Right lung (tissue), 5 donors: Measurements from ENCODE around the gene MZB1. TPM values are rescaled to one million over a fixed set of nuclear protein-coding genes. Genes with fewer than 3 reads are reported as not detected.
"Not testable (repeated sequence)": the region's sequence is repeated elsewhere in the genome, so short reads cannot be mapped to it uniquely, and the experiment has no call there.

Experiments used
- DNase-seq, 2 donors: peaks; one replicate each; pipeline ENCODE4 v3.0.0-alpha.2; 2013
- polyA plus RNA-seq, 5 donors: library from polyadenylated mRNA; unstranded; fragments of 120-200 nt; gene quantifications; one replicate each; pipeline versions ENCODE4 v1.2.1 to v1.2.3, GENCODE V29; 2013; ENCODE audit warnings: inconsistent platforms in 1 of 5, low replicate concordance in 1 of 5; ENCODE audit not compliant: insufficient read length in 5 of 5, insufficient read depth in 1 of 5

MZB1 gene
- polyA plus RNA-seq, 5 donors: 0.37 to 1.0 (median 0.81) TPM

DNA sequence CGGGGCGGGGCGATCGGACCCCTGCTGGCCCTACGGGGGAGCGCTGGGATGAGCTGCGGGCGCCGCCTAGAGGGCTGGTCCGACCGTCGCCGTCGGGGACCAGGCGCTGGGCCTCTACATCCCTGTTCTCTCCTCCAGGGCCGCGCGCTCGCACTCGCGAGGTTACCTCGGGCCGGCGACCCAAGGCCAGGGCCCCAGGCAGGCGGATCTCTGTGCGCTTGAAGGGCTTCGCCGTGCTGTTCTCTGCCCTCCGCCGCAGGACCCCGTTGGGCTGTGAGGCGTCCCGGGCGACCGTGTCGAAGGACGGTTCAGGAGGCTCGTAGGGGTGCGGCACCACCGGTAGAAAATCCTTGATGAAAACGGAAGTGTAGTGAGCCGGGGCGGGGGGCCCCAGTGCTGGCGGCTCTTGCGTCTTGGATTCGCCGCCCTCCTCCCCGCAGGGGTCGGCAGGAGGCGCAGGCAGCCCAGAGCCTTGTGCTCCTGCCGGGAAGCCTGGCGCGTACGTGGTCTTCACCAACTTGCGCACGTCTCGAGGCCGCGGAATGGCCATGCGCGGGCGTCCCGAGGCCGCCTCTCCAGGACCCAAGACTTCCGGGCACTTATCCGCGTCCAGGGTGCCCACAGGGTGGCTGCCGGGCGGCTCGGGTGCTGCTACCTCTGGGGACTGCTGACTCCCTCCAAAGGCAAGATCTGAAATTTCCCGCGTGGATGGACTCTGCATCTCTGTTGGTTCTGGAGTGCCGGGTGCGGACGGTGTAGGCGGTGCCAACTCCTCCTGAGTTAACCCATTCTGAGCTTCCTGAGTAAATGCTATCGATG, 3.2 kb upstream of the MZB1 start:
- DNase-seq: no peak

DNA sequence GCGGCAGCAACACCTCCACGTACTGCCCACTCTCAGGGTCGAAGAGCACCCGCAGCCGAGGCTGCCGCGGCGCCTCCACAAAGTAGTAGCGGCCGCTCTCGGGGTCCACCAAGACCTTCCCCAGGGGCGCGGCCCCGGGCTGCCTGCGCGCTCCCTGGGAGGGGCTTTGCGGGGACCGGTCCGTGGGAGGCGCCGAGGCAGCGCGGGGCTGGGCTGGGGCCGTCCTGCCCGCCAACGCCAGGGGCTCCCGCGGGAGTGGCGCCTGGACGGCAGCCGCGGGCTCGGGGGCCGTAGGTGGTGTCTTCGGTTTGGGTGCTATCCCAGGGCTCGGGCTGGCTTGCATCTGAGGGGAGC, 2.6 kb upstream of the MZB1 start:
- no peak for DNase-seq

DNA sequence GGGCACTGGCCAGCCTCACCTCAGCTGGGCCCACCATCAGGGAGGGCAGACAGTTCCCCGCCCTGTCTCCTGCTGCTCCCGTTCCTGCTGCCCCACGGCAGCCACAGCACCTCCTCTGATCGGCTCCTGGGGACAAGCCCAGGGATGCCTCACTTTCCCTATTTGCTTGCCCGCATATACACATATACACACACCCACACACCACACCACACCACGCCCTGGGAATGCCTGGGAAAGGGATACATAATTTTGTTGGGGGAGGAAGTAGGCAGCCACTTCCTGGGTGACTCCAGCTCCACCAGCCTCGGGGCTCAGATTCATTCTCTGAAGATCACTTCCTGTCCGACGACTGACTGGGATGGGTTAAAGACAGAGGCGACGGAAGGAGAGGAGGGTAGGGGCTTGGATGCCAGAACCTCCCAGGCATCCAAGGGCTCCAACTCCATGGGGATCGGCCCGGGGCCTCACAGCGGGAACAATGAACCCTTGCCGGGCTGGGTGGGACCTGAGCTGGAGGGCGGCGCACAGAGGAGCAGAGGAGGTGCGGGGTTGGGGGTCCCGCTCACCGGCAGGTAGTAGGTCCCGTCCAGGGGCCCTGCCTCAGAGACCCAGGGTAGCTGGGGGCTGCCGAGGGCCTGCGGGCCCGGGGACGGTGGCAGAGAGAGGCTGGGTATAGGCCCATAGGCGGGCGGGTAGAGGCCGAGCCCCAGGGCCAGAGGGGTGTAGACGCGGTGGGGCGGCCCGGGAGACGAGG, 2.0 kb upstream of the MZB1 start:
- no peak for DNase-seq

DNA sequence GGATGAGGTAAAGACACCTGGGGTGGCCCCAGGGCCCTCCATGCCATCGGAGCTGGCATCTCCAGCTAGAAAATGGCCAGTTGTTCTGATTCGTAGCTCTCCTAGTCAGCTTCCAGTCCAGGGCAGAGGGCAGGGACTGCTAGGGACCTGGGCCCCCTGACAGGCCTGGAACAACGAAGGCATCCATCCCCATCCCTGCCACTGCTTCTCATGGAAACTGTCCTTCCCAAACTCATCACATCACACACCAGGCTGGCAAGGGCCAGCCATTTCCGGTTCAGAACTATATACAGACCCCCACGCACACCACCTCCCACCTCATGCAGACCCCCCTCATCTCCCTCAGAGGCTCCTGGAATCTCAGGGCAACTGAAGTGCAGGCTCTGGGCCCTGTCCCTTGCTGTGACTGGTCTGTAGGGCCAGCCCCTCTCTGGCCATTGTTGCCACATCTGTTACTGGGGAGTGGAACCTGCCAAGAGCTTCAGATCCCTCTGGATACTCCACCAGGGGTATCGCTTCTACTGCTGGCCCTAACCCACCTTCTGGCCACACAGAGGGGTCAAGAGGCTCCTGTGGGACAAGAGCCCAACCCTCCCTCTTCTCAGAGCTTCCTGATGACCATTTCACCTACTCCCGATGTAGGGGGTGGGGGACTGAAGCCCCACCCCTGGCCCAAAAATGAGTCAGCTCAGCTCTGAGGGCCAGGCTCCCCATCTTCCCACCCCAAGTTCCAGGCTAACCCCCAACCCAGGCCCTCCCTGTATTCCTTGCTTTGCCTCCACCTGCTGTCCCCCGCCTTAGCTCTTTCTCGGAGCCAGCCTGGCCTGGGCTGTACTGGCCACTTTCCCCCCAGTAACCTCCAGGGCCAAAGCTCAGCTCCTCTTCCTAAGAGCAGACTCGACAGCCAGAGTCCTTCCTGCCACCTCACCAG, 1.2 kb upstream of the MZB1 start:
- DNase-seq: no peak

DNA sequence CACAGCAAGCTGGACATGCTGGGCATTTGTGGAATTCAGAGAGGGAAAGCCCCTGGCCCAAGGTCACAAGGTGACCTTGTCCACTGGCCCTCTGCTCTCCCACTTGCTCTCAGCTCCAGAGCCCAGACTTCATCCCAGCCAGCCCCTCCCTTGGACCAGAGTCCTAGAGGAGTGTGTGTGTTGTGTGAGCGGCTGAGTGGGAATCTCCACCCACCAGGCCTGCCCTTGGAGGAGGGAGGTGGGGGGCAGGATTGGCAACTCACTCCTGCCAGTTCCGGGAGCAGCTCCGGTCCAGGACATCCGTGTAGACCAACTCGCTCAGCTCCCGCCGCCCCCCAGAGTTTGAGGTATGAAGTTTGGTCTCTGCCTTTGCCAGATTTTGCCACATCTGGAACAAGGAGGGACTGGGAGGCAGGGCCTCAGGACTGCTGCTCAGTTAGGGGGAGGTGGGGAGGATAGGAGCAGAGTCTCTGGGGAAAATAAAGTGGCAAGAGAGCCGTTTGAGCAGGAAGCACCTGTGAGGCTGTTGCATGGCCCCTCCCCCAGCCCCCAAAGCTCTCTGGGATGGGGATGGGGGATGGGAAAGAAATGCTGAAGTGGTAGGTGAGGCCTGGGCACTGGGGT, 1.4 kb downstream of the MZB1 start:
- no peak for DNase-seq

DNA sequence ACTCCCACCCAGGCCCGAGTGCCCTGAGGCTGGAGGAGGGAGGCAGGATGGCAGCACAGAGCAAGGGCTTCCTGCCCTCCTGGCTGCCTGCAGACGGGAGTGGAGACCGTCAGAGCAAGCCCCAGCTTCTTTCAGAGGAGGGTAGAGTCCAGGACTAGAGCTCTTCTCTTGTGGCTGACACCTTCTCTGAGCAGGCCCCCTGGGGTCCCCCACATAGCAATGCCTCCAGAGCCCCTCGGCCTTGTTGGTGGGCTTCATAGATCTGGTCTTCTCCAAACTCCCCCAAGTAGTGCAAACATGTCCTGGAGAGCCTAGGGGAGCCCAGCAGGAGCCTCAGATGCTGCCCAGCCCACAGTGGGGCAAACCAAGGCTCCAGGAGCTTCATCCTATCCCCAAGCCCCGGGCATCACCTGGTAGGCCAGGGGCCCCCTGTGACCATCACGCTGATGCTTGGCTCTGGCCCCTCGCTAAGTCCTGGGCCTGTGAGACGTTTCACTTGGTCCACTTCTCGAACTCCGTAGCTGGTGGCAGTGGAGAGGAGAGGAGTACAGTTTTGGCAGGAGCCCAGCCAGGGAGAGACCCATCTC, 2.0 kb downstream of the MZB1 start:
- no peak for DNase-seq

DNA sequence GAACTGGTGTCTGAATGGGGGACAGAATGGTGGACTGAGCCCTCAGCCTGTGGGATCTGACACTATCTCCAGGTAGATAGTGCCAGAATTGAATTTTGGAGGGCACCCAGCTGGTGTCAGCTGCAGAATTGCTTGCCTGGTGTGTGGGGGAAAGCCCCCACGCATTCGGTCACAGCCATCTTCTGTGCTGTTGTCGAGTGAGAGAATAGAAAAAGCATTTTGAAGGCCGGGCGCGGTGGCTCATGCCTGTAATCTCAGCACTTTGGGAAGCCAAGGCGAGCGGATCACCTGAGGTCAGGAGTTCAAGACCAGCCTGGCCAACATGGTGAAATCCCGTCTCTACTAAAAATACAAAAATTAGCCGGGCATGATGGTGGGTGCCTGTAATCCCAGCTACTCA, 2.8 kb downstream of the MZB1 start:
- not testable (repeated sequence) for DNase-seq

DNA sequence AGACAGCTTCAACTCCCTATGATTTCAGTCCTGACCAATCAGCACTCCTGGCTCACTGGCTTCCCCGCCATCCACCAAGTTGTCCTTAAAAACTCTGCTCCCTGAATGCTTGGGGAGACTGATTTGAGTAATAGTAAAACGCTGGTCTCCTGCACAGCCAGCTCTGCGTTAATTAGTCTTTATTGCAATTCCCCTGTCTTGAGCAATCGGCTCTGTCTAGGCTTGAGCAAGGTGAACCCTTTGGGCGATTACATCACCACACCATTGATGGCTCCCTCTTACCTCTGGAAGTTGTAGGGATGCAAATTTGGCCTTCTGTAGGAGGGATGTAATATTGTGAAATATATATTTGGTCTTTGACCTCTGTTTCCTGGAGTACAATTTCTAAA, 3.7 kb downstream of the MZB1 start:
- no peak for DNase-seq

DNA sequence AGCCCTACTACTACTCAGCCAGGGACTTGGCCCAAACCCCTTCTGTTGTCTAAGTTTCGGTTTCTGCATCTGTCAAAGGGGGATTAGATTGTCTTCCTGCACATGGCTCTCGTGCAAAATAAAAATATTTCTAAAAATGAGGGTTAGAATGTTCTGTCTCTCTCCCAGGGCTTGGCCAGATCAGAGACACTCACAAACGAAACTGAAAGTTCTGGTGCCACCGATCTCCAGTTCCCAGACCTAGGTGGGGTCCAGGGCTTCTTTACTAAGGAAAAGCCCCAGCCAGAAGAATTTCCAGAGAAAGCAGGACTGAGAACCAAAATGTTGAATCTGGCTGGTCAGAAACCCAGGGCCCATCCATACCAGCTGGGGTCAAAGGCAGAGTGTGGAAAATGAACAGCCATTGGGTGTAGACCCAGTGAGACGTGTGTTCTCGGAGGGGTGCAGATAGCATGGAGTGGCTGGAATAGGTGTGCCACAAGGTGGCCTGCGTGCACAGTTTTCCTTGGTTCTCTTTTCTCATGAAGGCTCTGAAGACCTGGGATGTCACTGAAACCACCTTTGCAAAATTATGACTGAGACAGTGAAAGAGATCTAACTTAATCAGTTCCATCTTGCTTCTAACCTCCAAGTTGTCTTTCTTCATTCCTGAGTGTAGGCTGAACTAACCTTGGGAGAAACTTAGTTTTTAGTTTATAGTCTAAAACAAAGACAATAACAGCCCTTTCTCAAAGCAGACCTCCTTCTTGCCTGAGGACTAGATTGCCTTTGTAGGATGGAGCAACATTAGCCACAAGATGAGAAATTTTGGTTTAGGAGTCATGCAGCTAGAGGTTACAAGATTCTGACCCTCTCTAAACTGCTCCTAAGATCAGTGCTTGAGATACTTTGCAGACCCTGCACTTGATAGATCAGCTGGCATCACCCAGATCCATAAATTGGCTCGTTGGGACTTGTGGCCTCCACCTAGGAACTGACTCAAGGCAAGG, 4.4 kb downstream of the MZB1 start:
- no peak for DNase-seq

DNA sequence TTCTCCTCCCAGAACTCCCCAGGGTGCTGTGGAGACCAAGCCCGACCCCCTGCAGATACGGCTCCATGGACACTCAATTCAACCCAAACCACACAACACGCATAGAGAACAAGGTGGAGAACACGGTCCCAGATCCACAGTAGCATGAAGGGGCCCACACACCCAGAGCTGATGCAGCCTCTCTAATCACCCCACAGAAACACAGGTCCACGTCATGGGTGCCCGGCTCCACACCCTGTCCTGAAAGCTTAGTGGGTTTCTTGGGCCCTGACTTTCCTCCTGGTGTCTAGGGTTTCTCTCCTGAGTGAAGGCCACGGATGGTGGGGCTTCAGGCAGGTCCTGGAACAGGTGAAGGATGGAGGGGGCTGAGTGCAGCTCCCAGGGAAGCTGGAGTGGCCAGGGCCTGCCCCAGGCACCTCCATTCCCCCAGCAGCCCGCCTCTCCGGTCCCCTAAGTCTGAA, 5.1 kb downstream of the MZB1 start:
- no peak for DNase-seq

DNA sequence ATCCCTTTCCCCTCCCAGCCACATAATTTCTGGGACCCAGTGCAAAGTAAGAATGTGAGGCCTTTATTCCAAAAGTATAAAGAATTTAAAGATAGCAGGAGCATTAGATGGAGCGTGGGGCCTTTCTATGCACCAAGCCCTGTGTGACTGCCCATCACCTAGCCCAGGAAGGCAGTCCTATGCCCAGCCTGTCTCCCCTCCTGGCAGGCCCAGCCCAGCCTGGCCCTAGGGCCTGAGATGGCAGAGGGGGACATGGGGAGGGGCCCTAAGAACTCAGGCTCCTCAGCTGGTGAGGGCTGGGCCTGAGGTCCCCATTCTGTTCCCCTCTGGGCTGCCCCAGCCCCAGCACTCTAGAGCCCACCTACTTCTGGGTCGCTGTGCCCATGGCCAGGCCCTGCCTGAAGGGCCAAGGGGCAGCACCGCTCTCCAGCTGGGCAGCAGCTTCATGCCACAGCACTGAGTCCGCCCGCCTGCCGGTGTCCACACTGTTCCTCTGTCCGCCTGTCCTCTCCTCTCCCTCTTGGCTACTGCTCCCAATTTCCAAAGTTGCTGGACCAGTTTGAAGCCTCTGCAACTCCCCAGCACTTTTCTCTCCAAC, 5.6 kb downstream of the MZB1 start:
- DNase-seq: no peak

DNA sequence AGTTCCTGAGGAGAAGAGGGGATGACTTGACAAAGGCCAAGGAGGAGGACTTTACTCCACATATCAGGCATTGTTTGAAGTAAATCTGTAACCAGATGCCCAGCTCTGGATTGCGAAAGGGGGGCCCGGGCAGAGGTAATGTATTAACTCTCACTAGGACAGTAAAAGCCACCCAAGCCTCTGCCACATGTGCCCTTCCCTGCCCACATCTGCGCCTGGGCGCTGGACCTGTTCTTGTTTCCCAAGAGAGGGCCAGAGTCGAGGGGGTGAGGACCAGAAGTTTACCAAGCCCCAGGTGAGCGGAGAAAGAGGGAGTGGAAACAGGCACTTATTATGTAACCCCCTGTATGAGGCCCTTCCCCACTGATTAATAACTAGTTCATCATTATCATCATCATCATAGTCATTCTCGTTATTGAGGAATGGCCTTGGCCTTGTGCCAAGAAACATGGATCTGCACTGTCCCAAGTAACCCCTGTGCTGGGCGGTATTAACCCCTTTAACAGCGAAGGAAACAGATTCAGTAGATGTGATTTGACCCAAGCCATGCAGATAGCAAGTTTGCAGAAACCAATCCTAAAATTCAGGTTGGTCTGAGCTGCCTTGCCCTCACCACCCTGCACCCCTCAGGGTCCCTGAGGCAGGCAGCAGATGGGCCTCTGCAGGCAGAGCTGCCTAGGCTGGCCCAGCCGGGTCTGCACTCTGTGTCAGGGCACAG, 6.3 kb downstream of the MZB1 start, which contains the start of gene SLC23A1:
SLC23A1 (minus strand) TSS at position 23 of the 718 bp plus-strand sequence. CDS start 44 bp downstream, outside the sequence.
- DNase-seq: no peak

DNA sequence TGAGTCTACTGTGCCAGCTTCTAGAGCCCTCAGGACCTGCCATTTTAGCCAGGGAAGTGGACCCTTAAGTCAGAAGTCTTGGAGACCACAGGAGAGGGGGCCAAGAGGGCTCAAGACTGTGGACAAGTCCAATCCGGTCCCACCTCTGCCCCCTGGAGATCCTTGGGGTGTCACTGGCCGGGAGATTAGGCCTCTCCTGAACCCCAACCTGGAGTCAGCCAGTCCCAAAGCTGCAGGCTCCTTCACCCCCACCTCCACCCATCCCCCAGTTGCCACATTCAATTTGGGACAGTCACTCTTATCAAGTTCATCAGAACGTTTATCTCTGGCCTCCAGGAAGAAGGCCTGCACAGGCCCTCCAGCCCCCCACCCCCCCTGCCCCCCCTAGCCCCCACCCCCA, 6.9 kb downstream of the MZB1 start:
- no peak for DNase-seq

DNA sequence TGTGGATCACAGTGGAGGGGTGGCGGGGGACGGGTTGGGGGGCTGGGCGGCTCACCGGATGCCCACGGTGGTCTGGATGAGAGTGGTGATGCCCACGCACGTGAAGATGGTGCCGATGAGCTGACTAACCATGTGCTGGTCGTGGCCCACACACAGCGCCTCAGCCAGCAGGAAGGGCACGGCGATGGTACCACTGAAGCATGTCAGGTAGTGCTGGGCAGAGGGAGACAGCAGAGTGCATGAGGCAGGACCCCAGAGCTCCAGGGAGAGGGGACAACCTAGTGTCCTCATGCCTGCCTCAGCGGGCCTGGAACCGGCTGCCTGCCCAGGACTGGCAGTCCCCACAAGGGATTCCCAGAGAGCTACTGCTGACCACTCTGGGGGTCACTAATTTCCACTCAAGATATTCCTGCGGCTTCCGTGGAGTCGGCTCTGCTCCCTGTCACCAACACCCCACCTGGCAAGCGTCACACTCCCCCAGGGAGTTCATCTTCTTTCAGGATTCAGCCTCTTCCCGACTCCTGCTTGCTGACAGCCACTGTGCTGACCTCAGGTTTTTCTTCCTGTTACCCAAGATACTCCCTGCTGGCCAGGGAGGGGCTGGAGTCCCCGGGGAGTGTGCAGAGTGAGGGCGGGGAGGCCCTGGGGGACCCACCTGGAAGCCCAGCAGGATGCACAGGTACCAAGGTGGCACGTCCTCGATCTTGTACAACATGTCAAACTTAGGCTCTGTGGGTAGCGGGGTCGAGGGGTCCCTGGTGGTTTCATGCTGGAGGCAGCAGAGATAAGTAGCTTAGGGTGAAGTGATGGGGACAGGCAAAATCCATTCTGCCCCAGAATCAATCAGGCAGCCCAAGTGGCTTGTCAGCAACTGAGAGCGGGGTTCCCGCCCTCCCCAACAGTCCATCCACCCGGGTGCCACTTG, 7.6 kb downstream of the MZB1 start:
- no peak for DNase-seq

DNA sequence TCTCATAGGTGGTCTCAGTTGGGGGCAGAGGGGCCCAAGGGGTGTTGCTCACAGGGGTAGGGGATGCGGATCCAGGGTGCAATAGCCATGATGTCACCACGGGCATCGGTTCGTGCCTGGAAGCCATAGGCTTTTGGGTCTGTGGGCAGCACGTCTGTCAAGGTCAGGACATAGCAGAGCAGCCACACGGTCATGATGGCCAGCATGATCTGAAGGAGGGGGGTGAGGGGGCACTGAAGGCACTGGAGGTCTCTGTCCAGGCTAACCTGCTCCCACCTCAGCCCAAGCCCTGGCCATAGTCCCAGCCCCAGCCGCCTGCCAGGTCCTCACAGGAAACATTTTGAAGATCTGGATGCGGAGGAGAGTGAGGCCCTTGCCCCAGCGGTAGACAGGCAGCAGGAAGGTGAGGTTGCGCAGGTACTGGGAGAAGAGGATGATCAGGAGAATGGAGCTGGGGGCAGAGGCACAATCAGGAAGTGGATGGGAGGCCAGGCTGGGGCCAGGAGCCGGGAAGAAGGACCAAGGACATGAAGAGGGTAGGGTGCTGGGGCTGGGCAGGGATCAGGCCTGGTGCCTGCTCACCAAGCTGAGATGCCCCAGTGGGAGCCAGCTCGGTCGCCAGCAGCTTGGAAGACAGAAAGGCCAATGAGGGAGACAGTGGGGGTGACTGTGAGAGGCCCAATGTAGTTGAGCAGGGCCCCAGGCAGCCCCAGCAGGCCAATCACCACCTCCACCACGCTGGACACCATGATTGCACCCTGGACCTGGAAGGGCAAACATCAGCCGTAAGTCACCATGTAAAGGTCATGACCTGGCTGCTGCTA, 9.9 kb downstream of the MZB1 start:
- no peak for DNase-seq

DNA sequence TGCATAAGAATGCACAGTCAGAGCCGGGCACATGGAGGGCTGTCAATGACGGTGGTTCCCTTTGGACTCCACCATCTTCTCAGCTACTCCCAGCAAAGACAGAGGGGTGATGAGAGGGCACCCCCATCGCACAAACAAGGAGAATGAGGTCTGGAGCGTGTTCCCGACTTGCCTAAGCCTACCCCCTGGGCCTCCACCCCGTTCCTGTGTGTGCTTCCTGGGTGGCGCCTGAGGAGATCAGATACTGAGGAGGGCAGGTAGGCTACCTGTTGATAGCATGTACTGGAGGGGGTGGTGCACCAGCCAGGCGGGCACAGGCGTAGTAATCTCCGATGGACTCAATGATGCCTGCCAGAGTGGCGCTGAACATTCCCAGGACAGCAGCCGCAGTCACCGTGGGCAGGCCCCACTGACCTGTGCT, 10.8 kb downstream of the MZB1 start:
- no peak for DNase-seq
